ENCODE data around the gene FEZF2.

GRCh38 chr3:62370112-62370857, 3.1 kb downstream of the FEZF2 start:
- TF ChIP-seq CTCF (IDR thresholded peaks at IDR 0.05) (no peak), POLR2A (IDR thresholded peaks at IDR 0.05) (no peak)
